GM06990 (cell line): ENCODE measurements around the gene PTRH1.

Experiments
- DNase-seq: peaks from one replicate; pipeline ENCODE4 v3.0.0-alpha.2; 2011; ENCODE audit not compliant: insufficient read length; ENCODE audit errors: extremely low read depth
- H3K27me3 ChIP-seq: replicated peaks from 2 replicates; pipeline ENCODE4 v1.6.0; 2011; ENCODE audit warnings: low read length; ENCODE audit not compliant: control insufficient read depth, insufficient read depth
- H3K36me3 ChIP-seq: 2 replicates; pipeline ENCODE4 v1.5.1; 2011; ENCODE audit warnings: low read length; ENCODE audit not compliant: control insufficient read depth, insufficient read depth
- H3K4me3 ChIP-seq: replicated peaks from 2 replicates; pipeline ENCODE4 v1.5.1; 2011; ENCODE audit warnings: low read depth, mild to moderate bottlenecking, control low read depth, low read length
- TF ChIP-seq, protein P1 (sequence below): IDR thresholded peaks from 2 replicates; pipeline ENCODE4 v1.5.1; 2011; ENCODE audit warnings: low read length, control low read depth, mild to moderate bottlenecking, inconsistent platforms; ENCODE audit not compliant: insufficient read depth, poor library complexity, severe bottlenecking

PTRH1 gene

DNA sequence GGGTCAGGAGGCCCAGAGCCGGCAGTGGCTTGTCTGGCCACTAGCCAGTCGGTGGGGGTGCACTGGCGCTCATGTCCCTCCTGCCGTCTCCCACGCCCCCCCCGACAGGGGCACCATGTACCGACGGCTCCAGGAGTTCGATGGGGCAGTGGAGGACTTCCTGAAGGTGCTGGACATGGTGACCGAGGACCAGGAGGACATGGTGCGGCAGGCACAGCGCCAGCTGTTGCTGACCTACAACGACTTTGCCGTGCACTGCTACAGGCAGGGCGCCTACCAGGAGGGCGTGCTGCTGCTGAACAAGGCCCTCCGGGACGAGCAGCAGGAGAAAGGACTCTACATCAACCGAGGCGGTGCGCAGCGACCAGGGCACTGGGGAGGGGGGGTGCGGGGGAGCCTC lies 8.5 kb upstream of the PTRH1 start:
- Histone ChIP-seq H3K36me3 (no peaks in the 10 kb centered on the region), H3K4me3 (no peak overlapping the region), H3K27me3 (no peaks in the 10 kb centered on the region)
- DNase-seq: no peak
- TF ChIP-seq, protein P1, sequence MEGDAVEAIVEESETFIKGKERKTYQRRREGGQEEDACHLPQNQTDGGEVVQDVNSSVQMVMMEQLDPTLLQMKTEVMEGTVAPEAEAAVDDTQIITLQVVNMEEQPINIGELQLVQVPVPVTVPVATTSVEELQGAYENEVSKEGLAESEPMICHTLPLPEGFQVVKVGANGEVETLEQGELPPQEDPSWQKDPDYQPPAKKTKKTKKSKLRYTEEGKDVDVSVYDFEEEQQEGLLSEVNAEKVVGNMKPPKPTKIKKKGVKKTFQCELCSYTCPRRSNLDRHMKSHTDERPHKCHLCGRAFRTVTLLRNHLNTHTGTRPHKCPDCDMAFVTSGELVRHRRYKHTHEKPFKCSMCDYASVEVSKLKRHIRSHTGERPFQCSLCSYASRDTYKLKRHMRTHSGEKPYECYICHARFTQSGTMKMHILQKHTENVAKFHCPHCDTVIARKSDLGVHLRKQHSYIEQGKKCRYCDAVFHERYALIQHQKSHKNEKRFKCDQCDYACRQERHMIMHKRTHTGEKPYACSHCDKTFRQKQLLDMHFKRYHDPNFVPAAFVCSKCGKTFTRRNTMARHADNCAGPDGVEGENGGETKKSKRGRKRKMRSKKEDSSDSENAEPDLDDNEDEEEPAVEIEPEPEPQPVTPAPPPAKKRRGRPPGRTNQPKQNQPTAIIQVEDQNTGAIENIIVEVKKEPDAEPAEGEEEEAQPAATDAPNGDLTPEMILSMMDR: no peak

DNA sequence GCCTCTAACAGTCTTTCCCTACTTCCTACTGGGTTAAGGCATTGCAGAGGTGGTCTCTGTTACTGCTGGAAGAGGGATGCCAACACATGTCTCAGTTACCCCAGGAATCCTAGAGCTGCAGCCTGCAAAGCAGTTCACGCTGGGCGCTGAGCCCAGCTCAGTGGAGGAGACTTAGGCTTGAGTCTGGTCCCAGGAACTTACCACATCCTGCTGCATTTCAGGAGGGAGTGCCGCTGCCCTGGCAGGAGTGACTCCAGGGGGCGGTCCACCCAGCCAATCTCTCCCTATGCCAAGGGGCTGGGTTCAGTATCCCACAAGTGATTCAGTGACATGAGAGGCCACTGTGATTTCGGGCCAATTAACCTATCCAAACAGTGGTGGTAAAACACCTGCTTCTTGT lies 8.0 kb upstream of the PTRH1 start:
- Histone ChIP-seq H3K36me3 (no peaks in the 10 kb centered on the region), H3K4me3 (no peak overlapping the region), H3K27me3 (no peaks in the 10 kb centered on the region)
- TF ChIP-seq, protein P1: no peak
- no peak for DNase-seq

DNA sequence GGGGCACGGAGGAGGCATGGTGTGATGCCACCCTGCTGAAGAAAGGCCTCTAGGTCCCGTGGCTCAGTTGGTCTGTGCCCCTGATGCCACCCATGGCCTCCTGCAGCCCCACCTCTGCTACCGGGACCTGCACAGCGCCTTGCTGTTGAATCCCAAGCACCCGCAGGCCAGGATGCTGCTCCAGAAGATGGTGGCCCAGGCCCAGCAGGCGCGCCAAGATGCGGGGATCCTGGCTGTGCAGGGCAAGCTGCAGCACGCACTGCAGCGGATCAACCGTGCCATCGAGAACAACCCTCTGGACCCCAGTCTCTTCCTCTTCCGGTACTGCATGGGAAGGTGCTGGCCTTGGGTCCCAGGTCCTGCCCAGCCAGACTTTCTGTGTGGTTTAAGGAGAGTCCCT lies 7.5 kb upstream of the PTRH1 start:
- H3K4me3 ChIP-seq: no peak overlapping the region
- TF ChIP-seq, protein P1: no peak
- H3K27me3 ChIP-seq: no peaks in the 10 kb centered on the region
- no peak for DNase-seq
- H3K36me3 ChIP-seq: no peaks in the 10 kb centered on the region

DNA sequence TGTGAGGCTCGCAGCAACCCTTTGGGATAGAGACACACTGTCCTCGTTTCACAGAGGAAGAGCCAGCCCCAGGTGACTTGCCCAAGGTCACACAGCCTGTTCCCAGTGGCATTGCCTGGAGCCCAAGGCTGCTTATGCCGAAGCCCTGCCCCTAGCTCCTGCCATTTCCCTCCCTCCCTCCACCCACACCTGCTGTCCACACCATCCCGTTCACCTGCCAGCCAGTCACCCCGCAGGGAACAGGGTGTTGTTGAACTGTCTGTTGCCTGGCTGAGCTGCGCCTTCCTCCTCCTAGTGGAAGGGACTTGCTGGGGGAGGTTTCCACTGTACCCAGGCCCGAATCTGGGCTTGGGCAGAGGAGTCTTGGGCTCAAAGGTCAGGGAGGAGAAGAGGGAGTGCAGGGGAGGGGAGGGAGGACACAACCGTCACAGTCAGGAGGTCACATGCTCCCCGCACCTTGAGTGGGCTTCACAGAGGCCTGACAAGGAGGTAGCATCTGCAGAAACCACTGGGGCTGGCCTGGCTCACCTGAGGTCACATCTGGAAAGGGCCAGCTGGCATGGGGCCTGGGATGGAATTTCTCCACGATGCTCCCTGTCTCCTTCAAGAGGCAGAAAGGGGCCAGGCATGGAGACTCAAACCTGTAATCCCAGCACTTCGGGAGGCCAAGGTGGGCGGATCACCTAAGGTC lies 6.7 kb upstream of the PTRH1 start:
- no peak for DNase-seq
- H3K4me3 ChIP-seq: no peak overlapping the region
- H3K27me3 ChIP-seq: no peaks in the 10 kb centered on the region
- TF ChIP-seq, protein P1: no peak
- H3K36me3 ChIP-seq: no peaks in the 10 kb centered on the region

DNA sequence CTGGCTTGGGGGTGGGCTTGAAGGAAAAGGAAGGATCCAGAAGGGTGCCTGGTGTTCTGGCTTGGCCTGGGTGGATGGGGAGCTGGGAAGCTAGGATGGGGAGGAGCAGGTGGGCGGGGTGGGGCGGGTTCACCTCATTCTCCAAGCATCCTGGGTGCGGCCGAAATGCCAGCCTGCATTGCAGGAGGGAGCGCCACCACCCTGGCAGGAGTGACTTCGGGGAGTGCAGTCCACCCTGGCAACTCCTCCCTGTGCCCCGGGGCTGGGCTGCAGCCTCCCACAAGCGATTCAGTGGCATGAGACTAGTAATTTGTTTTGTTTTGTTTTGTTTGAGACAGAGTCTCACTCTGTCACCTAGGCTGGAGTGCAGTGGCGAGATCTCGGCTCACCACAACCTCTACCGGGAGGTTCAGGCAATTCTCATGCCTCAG lies 5.9 kb upstream of the PTRH1 start:
- DNase-seq: no peak
- Histone ChIP-seq H3K4me3 (no peak overlapping the region), H3K27me3 (no peaks in the 10 kb centered on the region), H3K36me3 (no peaks in the 10 kb centered on the region)
- TF ChIP-seq, protein P1: no peak

DNA sequence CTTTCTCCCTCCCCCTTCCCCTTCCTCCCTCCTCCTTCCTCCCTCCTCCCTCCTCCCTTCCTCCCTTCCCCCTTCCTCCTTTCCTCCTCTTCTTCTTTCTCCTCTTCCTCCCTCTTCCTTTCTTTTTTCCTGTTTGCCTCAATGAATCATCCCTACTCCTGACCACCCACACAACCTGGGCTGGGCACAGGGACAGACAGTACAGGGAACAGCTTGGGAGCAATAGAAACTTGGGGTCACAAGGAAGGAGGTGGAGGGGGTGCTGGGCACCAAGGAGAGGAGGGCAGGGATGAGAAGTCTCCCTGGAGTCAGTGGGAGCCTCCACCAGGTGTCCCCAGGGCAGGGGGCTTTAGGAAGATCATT lies 5.4 kb upstream of the PTRH1 start:
- Histone ChIP-seq H3K27me3 (no peaks in the 10 kb centered on the region), H3K36me3 (no peaks in the 10 kb centered on the region), H3K4me3 (no peak overlapping the region)
- DNase-seq: no peak
- TF ChIP-seq, protein P1: no peak
